ENCODE data around the gene P3H2. TPM values are rescaled to one million over a fixed set of nuclear protein-coding genes. Genes with fewer than 3 reads are reported as not detected.

P3H2 gene
- total RNA-seq, 4 donors from 2014 or later, result 2.7 to 17.9 (median 12.9) TPM

DNA sequence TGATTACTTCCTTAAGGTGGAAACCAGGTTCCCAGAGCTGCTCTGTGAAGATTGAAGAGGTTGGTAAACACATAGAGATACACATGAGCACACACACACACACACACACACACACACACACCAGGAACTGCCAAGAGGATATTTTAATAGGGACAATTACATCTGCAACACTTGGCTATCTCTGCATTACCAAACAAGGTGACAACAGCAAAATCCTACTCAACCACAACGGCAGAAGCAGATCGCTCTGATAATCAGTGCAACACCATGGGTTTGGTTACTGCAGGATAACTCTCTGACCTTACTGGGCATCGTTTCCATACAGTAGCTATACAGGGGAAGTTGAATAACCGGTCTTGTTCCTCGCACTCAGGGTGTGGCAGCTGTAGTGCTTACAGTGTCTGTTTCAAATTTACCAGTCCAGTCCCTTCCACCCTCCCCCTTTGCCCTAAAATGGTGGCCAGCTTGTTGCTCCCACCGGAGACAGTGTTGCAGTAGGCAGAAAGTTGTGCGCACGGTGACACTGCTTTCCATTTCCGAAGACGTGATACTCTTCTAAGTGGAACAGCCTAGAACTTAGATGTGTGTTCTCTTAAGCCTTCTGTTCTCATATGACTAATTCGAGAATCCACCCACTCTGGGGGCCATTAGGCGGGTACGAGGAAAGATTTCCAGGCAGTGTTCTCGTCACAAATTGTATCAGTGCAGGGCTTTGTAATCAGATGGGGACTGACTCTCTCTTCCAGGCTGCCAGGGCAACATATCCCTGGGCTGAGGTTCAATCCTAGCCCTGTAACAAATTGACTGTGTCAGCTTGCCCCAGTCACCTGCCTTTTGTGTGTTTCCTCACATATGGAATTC lies 176.2 kb downstream of the P3H2 start:
- H3K9me3 ChIP-seq, result no peaks in the 10 kb centered on the region
- H3K27me3 ChIP-seq, result no peaks in the 10 kb centered on the region
- no peaks in the 10 kb centered on the region for H3K4me1 ChIP-seq
- no peak for DNase-seq (ENCODE audit: low spot score in 2 of 2)
- no peaks in the 10 kb centered on the region for H3K36me3 ChIP-seq
- no peak overlapping the region for H3K27ac ChIP-seq
- H3K4me3 ChIP-seq, result no peak overlapping the region
- TF ChIP-seq POLR2A (IDR thresholded peaks at IDR 0.05) (no peak), EP300 (IDR thresholded peaks at IDR 0.05) (no peak)
- TF ChIP-seq, protein P1, sequence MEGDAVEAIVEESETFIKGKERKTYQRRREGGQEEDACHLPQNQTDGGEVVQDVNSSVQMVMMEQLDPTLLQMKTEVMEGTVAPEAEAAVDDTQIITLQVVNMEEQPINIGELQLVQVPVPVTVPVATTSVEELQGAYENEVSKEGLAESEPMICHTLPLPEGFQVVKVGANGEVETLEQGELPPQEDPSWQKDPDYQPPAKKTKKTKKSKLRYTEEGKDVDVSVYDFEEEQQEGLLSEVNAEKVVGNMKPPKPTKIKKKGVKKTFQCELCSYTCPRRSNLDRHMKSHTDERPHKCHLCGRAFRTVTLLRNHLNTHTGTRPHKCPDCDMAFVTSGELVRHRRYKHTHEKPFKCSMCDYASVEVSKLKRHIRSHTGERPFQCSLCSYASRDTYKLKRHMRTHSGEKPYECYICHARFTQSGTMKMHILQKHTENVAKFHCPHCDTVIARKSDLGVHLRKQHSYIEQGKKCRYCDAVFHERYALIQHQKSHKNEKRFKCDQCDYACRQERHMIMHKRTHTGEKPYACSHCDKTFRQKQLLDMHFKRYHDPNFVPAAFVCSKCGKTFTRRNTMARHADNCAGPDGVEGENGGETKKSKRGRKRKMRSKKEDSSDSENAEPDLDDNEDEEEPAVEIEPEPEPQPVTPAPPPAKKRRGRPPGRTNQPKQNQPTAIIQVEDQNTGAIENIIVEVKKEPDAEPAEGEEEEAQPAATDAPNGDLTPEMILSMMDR (IDR thresholded peaks at IDR 0.05), result no peak
- WGBS, 2 donors, result 88 to 89% methylated on average over 14 of the region's 14 CpGs

DNA sequence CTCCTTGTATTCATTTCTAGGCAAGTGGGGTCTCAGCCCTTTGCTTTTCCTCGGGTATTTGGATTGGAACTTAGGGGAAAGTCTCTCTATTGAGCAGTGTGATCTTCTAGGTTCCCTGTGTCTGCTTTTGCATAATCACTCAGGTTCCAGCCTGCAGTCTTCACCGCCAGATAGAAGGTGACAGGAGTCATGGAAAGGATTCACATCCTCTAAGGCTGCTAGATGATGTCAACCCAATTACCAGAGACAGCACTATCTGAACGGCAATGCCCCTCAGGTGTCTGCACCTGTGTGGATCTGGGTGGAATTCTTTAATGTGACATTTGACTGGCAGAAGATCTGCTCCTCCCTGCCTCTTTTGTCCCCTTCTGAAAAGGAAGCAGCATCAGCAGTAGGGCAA lies 177.7 kb downstream of the P3H2 start:
- no peak for TF ChIP-seq POLR2A (IDR thresholded peaks at IDR 0.05)
- TF ChIP-seq, protein P1 (IDR thresholded peaks at IDR 0.05), result no peak
- no peak for TF ChIP-seq EP300 (IDR thresholded peaks at IDR 0.05)
- H3K27me3 ChIP-seq, result no peaks in the 10 kb centered on the region
- 85 to 96% methylated on average over 3 of the region's 3 CpGs for WGBS, 2 donors
- no peaks in the 10 kb centered on the region for H3K4me1 ChIP-seq
- H3K4me3 ChIP-seq, result no peak overlapping the region
- no peak for DNase-seq (ENCODE audit: low spot score in 2 of 2)
- no peak overlapping the region for H3K27ac ChIP-seq
- H3K9me3 ChIP-seq, result no peaks in the 10 kb centered on the region
- H3K36me3 ChIP-seq, result no peaks in the 10 kb centered on the region

DNA sequence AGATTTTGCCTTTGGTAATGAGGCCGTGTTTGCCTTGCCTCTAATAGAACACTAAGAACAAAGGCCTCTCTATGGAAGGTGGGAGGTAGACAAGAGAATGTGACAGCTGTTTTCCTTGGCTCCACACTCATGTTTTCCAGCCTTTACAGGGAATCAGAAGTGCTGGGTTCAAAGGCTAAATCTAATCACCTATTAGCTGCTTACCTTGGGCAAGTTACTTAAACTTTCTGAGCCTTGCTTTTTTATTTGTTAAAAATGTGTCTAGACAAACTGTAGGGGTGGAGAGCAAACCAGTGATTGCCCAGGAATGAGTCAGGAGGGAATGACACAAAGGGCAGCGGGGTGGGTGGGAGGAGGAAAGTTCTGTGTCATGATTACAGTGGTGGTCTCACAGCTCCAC lies 179.0 kb downstream of the P3H2 start:
- Histone ChIP-seq H3K27me3 (no peaks in the 10 kb centered on the region), H3K9me3 (no peaks in the 10 kb centered on the region), H3K36me3 (no peaks in the 10 kb centered on the region), H3K4me3 (no peak overlapping the region), H3K4me1 (no peaks in the 10 kb centered on the region), H3K27ac (no peak overlapping the region)
- TF ChIP-seq EP300 (IDR thresholded peaks at IDR 0.05), result no peak
- TF ChIP-seq POLR2A (IDR thresholded peaks at IDR 0.05), result no peak
- TF ChIP-seq, protein P1 (IDR thresholded peaks at IDR 0.05), result no peak
- no peak for DNase-seq (ENCODE audit: low spot score in 2 of 2)
- WGBS, 2 donors, result 41 to 43% methylated on average over 2 of the region's 2 CpGs

DNA sequence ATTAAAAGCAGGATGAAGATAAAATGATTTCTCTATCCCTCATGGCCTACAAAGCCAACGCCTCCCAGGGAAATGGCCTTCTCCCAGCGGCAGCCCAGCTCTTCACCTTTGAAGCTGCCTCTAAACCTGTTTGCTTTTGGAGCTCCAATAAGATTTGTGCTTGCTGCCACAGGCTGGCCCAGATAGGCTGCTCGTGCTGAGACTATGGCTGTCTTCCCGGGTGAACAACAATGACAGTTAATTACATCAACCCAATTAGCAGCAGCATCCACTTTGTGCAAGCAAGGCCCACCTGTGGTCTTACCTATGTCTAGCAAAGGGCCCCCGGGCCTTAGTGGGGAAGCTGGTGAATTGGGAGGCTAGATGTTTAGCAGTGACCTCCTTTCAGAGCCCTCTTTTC lies 179.6 kb downstream of the P3H2 start:
- WGBS, 2 donors, result 82 to 92% methylated on average over 5 of the region's 5 CpGs
- DNase-seq (ENCODE audit: low spot score in 2 of 2), result no peak

More for the DNA sequence above, 179.6 kb downstream of the P3H2 start:
- no peak for TF ChIP-seq POLR2A (IDR thresholded peaks at IDR 0.05)
- no peak for TF ChIP-seq EP300 (IDR thresholded peaks at IDR 0.05)
- TF ChIP-seq, protein P1 (IDR thresholded peaks at IDR 0.05), result no peak
- Histone ChIP-seq H3K27ac (no peak overlapping the region), H3K4me3 (no peak overlapping the region), H3K9me3 (no peaks in the 10 kb centered on the region), H3K27me3 (no peaks in the 10 kb centered on the region), H3K4me1 (no peaks in the 10 kb centered on the region), H3K36me3 (no peaks in the 10 kb centered on the region)
